GM12878 (cell line): ENCODE results near the gene NOTCH1. TPM values are rescaled to one million over a fixed set of nuclear protein-coding genes. Genes with fewer than 3 reads are reported as not detected.

Experiments
- ATAC-seq: fragments of 200-7000 bp; cut with Tn5 transposase; 3 replicates; pipeline ENCODE4 v1.9.1; 2020; ENCODE audit warnings: mild to moderate bottlenecking, moderate library complexity
- BruUV-seq: library from RNA; stranded (reverse); fragments of 400-500 nt; replicated peaks from 2 replicates; lab custom pipeline; 2021; lab: Mats Ljungman, UMichigan
- CTCF ChIA-PET: fragments of 300-600 bp; sonication (Branson Sonifier 250); formaldehyde crosslinking; extraction: SDS; loops from one replicate; lab custom pipeline; 2021; ENCODE audit warnings: inconsistent platforms; lab: Yijun Ruan, JAX
- POLR2A ChIA-PET: fragments of 350-600 bp; formaldehyde crosslinking; extraction: SDS; loops from one replicate; lab custom pipeline; 2021; ENCODE audit warnings: inconsistent platforms; lab: Charles Lee
- RAD21 ChIA-PET: fragments of 300-600 bp; sonication (Branson Sonifier 250); formaldehyde crosslinking; loops from one replicate; lab custom pipeline; 2023; ENCODE audit warnings: antibody characterized with exemption; ENCODE audit not compliant: unreplicated experiment; lab: Charles Lee
- SMC1A ChIA-PET: fragments of 300-600 bp; sonication (Branson Sonifier 250); formaldehyde crosslinking; loops from one replicate; lab custom pipeline; 2023; ENCODE audit not compliant: unreplicated experiment, uncharacterized antibody; lab: Charles Lee
- DNase-seq: peaks from one replicate; pipeline ENCODE4 v3.0.0-alpha.2; 2011; ENCODE audit warnings: low read depth, low spot score
- FAIRE-seq: peaks from 3 replicates; lab custom pipeline; 2011; peaks lifted over from hg19 to GRCh38; lab: Jason Lieb, UNC
- H2AFZ ChIP-seq: 2 replicates; pipeline ENCODE4 v1.6.0; 2011; ENCODE audit warnings: low read depth, low read length, control low read depth; ENCODE audit not compliant: control insufficient read depth
- H3K27ac ChIP-seq: 2 replicates; pipeline ENCODE4 v1.5.1; 2011; ENCODE audit warnings: control low read depth; ENCODE audit not compliant: control insufficient read depth, insufficient read depth
- H3K27me3 ChIP-seq, 2 experiments: replicated peaks in 1 of 2; 2 replicates each; pipeline versions ENCODE4 v1.6.0 to v1.6.1; 2011; ENCODE audit warnings: low read length in 1 of 2; ENCODE audit not compliant: control insufficient read depth in 2 of 2, insufficient read depth in 2 of 2
- H3K36me3 ChIP-seq, 2 experiments: 2 replicates each; pipeline ENCODE4 v1.5.1; 2011; ENCODE audit warnings: low read length in 1 of 2; ENCODE audit not compliant: control insufficient read depth in 2 of 2, insufficient read depth in 2 of 2
- H3K4me1 ChIP-seq: 2 replicates; pipeline ENCODE4 v1.6.1; 2011; ENCODE audit warnings: mild to moderate bottlenecking, low read length, moderate library complexity, mixed read lengths; ENCODE audit not compliant: control insufficient read depth, insufficient read depth
- H3K4me2 ChIP-seq: 2 replicates; pipeline ENCODE4 v1.6.0; 2011; ENCODE audit warnings: control low read depth; ENCODE audit not compliant: control insufficient read depth, insufficient read depth
- H3K4me3 ChIP-seq: fragments of 200-600 bp; sonication (generic); 2 replicates; pipeline ENCODE4 v1.5.1; 2016
- H3K79me2 ChIP-seq: 2 replicates; pipeline ENCODE4 v1.6.0; 2011; ENCODE audit warnings: low read length; ENCODE audit not compliant: control insufficient read depth, insufficient read depth
- H3K9ac ChIP-seq: 2 replicates; pipeline ENCODE4 v1.8.0; 2011; ENCODE audit warnings: low read length, control low read depth, mixed read lengths; ENCODE audit not compliant: control insufficient read depth, insufficient read depth
- H3K9me3 ChIP-seq: replicated peaks from 3 replicates; pipeline ENCODE4 v1.5.1; 2011; ENCODE audit warnings: mild to moderate bottlenecking, low read length; ENCODE audit not compliant: control insufficient read depth, insufficient read depth
- H4K20me1 ChIP-seq: 2 replicates; pipeline ENCODE4 v1.6.0; 2011; ENCODE audit not compliant: control insufficient read depth, insufficient read depth
- E4F1 ChIP-seq: fragments of 450-650 bp; IDR thresholded peaks from 2 replicates; pipeline ENCODE4 v1.6.1; 2018; ENCODE audit warnings: borderline replicate concordance, mild to moderate bottlenecking; ENCODE audit not compliant: partially characterized antibody
- ETV6 ChIP-seq, 2 experiments: fragments of 450-650 bp in 1 of 2; IDR thresholded peaks in 1 of 2; conservative IDR thresholded peaks in 1 of 2; 2 replicates each; pipeline ENCODE4 v1.6.1; 2014; ENCODE audit warnings: antibody characterized with exemption in 1 of 2, borderline replicate concordance in 1 of 2, low read depth in 1 of 2, mild to moderate bottlenecking in 1 of 2, moderate library complexity in 1 of 2
- HSF1 ChIP-seq: fragments of 150-350 bp; IDR thresholded peaks from 2 replicates; pipeline ENCODE4 v1.6.1; 2014; ENCODE audit warnings: mild to moderate bottlenecking, low read depth, low read length
- IRF4 ChIP-seq: IDR thresholded peaks from 2 replicates; pipeline ENCODE4 v1.6.1; 2011; ENCODE audit warnings: low read depth, low read length
- KLF5 ChIP-seq: fragments of 450-650 bp; IDR thresholded peaks from 2 replicates; pipeline ENCODE4 v1.6.1; 2014; ENCODE audit warnings: mild to moderate bottlenecking; ENCODE audit not compliant: partially characterized antibody
- TBL1XR1 ChIP-seq: IDR thresholded peaks from 2 replicates; pipeline ENCODE4 v1.6.1; 2012; ENCODE audit warnings: low read depth, low read length, improper control_type of control experiment
- USF2 ChIP-seq: IDR thresholded peaks from 2 replicates; pipeline ENCODE4 v1.6.1; 2011; ENCODE audit warnings: low read depth, low read length, improper control_type of control experiment, borderline replicate concordance
- ZNF274 ChIP-seq: IDR thresholded peaks from one replicate; pipeline ENCODE4 v1.8.0; 2011; ENCODE audit not compliant: insufficient read length, insufficient read depth
- ZNF687 ChIP-seq: fragments of 450-650 bp; IDR thresholded peaks from 2 replicates; pipeline ENCODE4 v1.6.1; 2017; ENCODE audit warnings: mild to moderate bottlenecking, moderate library complexity
- WGBS: methylation state at CpG from one replicate; pipeline ENCODE4 v1.1.6; 2016; ENCODE audit warnings: low lambda C conversion rate; ENCODE audit not compliant: insufficient replicate concordance, insufficient coverage; ENCODE audit errors: missing lambda C conversion rate; 5-methylcytosine and 5-hydroxymethylcytosine counted together
- in situ Hi-C: fragments of 300-500 bp; cut with MboI; formaldehyde crosslinking; loops from 9 replicates; pipeline ENCODE4 v1.14.3; 2018; ENCODE audit warnings: mixed read lengths
- intact Hi-C: fragments of 100-400 bp; cut with micrococcal nuclease; formaldehyde crosslinking; loops from one replicate; pipeline ENCODE4 v1.14.2; 2022; ENCODE audit not compliant: unreplicated experiment
- polyA plus RNA-seq, 11 experiments: library from polyadenylated mRNA; depleted of rRNA in 4 of 11; unstranded in 6 of 11; stranded (reverse) in 5 of 11; fragments of >200 nt; fragmentation: Nextera tagmentation in 4 of 11; fragmentation: Illumina TruSeq in 1 of 11; extraction: Ambion mirVana in 4 of 11; extraction: Trizol in 1 of 11; gene quantifications; 1 replicate in 1 of 11; 2 replicates in 10 of 11; pipeline versions ENCODE4 v1.2.1 to v1.2.3, GENCODE V29; 2011 to 2016; ENCODE audit warnings: inconsistent platforms in 2 of 11, missing spikeins in 2 of 11, low read depth in 1 of 11
- total RNA-seq, 4 experiments: library from RNA; depleted of rRNA in 3 of 4; stranded (reverse); fragments of >200 nt in 3 of 4; fragmentation: Illumina TruSeq in 1 of 4; extraction: Trizol in 1 of 4; gene quantifications; 2 replicates each; pipeline versions ENCODE4 v1.2.1 to v1.2.3, GENCODE V29; 2013 to 2021

NOTCH1 gene
- total and polyA plus RNA-seq, 10 of the 15 experiments (the other 5 are each of a cell fraction or from before 2014, with no cell fraction given): 0.02 to 40.0 (median 3.7) TPM

GRCh38 chr9:136531904-136532798 is 13.7 kb downstream of the NOTCH1 start:
- H3K4me3 ChIP-seq: no peak overlapping the region
- in situ Hi-C loops (no loop called here), intact Hi-C loops (no loop called here)
- ChIA-PET CTCF (interaction anchor here (0.6 to 1.0 kb wide), 2 partner anchors 12 to 47 kb away, joined by 3 to 4 read pairs; no protein-coding TSS in a partner anchor), RAD21 (no interaction called here), SMC1A (interaction anchor here (1.0 kb wide), 1 partner anchor 12 kb away, joined by 3 read pairs; no protein-coding TSS in a partner anchor), POLR2A (interaction anchor here (1.9 kb wide), 1 partner anchor 20 kb away, joined by 7 read pairs; no protein-coding TSS in a partner anchor)
- no peak overlapping the region for H2AFZ ChIP-seq
- DNase-seq: no peak
- 83% methylated on average over 37 of the region's 39 CpGs for WGBS
- peaks cover 7% of the 10 kb centered on the region; the same call in 1 of the 2 replicates for H4K20me1 ChIP-seq
- ATAC-seq: no peak
- no peak overlapping the region for H3K27ac ChIP-seq
- no peak for FAIRE-seq
- no peaks in the 10 kb centered on the region for H3K27me3 ChIP-seq
- H3K9me3 ChIP-seq: no peaks in the 10 kb centered on the region
- H3K9ac ChIP-seq: no peak overlapping the region
- H3K79me2 ChIP-seq: peaks cover 21% of the 10 kb centered on the region
- peak overlapping the region; percentile 75; the same call in 1 of the 2 replicates for H3K4me2 ChIP-seq
- H3K4me1 ChIP-seq: peaks cover 44% of the 10 kb centered on the region
- no TSS peak for BruUV-seq
- peaks cover 0 to 14% of the 10 kb centered on the region in 2 experiments; a peak in 2 of 4 replicates for H3K36me3 ChIP-seq
- TF ChIP-seq ETV6 (conservative IDR thresholded peaks at IDR 0.05 in 1 of 2, IDR thresholded peaks at IDR 0.05 in 1 of 2; ENCODE audit: borderline replicate concordance in 1 of 2, low read depth in 1 of 2) (no peak), E4F1 (no peak), ZNF274 (no peak), ZNF687 (no peak), USF2 (no peak), IRF4 (no peak), KLF5 (no peak), HSF1 (no peak), TBL1XR1 (no peak)
